ENCODE data around the gene SPNS2.

GRCh38 chr17:4492721-4493561, 5.7 kb upstream of the SPNS2 start:
- TF ChIP-seq TCF7L2 (IDR thresholded peaks at IDR 0.05; ENCODE audit: low read depth, low read length) (no peak), CTCF (IDR thresholded peaks at IDR 0.05) (no peak)

Measured in Panc1 (cell line).